Measurements from ENCODE around the gene WRAP73. TPM values are rescaled to one million over a fixed set of nuclear protein-coding genes. Genes with fewer than 3 reads are reported as not detected.
A peak's percentile ranks its signal among the peaks of the same experiment; 100 is the strongest.

The WRAP73 gene
- total RNA-seq, 3 donors from 2014 or later (not counting 1 experiment from before 2014, with no cell fraction given): 27.8 to 35.4 (median 30.1) TPM

GRCh38 chr1:3595949-3596348, 54.0 kb downstream of the WRAP73 start:
- intact Hi-C loops (cut with micrococcal nuclease): no loop called here
- Histone ChIP-seq H3K9me3 (ENCODE audit: control insufficient read depth, insufficient read depth, low read length) (no peaks in the 10 kb centered on the region), H3K4me3 (ENCODE audit: low read length) (no peak overlapping the region), H3K4me1 (ENCODE audit: control insufficient read depth, insufficient read depth, low read length) (peaks cover 41% of the 10 kb centered on the region), H3K36me3 (ENCODE audit: control insufficient read depth, insufficient read depth, low read length) (no peaks in the 10 kb centered on the region), H3K27ac (ENCODE audit: low read length) (no peak overlapping the region), H3K27me3 (ENCODE audit: control insufficient read depth, insufficient read depth, low read length) (no peaks in the 10 kb centered on the region)
- WGBS (ENCODE audit: insufficient coverage): 90% methylated on average over 7 of the region's 7 CpGs
- ATAC-seq (no peak), DNase-seq (no peak)
- Mint-ChIP-seq H3K27me3 (ENCODE audit: low read depth in 2 of 2) (no peaks in the 10 kb centered on the region), H3K36me3 (no peaks in the 10 kb centered on the region), H3K9me3 (no peaks in the 10 kb centered on the region), H3K4me3 (no peak overlapping the region), H3K27ac (peak overlapping the region in 1 of 2 donors; percentile 85), H3K4me1 (peaks cover 28 to 52% of the 10 kb centered on the region in 2 donors)
- TF ChIP-seq CTCF (IDR thresholded peaks at IDR 0.05): no peak

GRCh38 chr1:3594706-3595377, 55.1 kb downstream of the WRAP73 start:
- Mint-ChIP-seq H3K27ac (no peak overlapping the region), H3K4me1 (peaks cover 28 to 47% of the 10 kb centered on the region in 2 donors), H3K9me3 (no peaks in the 10 kb centered on the region), H3K4me3 (no peak overlapping the region), H3K27me3 (ENCODE audit: low read depth in 2 of 2) (no peaks in the 10 kb centered on the region), H3K36me3 (no peaks in the 10 kb centered on the region)
- H3K9me3 ChIP-seq (ENCODE audit: control insufficient read depth, insufficient read depth, low read length): no peaks in the 10 kb centered on the region
- no peak for DNase-seq
- no peak overlapping the region for H3K27ac ChIP-seq (ENCODE audit: low read length)
- no peak for TF ChIP-seq CTCF (IDR thresholded peaks at IDR 0.05)
- H3K4me1 ChIP-seq (ENCODE audit: control insufficient read depth, insufficient read depth, low read length): peaks cover 33% of the 10 kb centered on the region
- H3K36me3 ChIP-seq (ENCODE audit: control insufficient read depth, insufficient read depth, low read length): no peaks in the 10 kb centered on the region
- ATAC-seq: no peak
- 90% methylated on average over 31 of the region's 31 CpGs for WGBS (ENCODE audit: insufficient coverage)
- intact Hi-C loops (cut with micrococcal nuclease): no loop called here
- H3K4me3 ChIP-seq (ENCODE audit: low read length): no peak overlapping the region
- H3K27me3 ChIP-seq (ENCODE audit: control insufficient read depth, insufficient read depth, low read length): no peaks in the 10 kb centered on the region

- 49% methylated on average over 10 of the region's 10 CpGs for WGBS (ENCODE audit: insufficient coverage)
- Mint-ChIP-seq H3K9me3 (no peaks in the 10 kb centered on the region), H3K27me3 (ENCODE audit: low read depth in 2 of 2) (no peaks in the 10 kb centered on the region), H3K27ac (peak overlapping the region in 1 of 2 donors; percentile 64), H3K4me3 (no peak overlapping the region), H3K36me3 (no peaks in the 10 kb centered on the region), H3K4me1 (peaks cover 18 to 45% of the 10 kb centered on the region in 2 donors)
- H3K36me3 ChIP-seq (ENCODE audit: control insufficient read depth, insufficient read depth, low read length): no peaks in the 10 kb centered on the region
- H3K4me3 ChIP-seq (ENCODE audit: low read length): no peak overlapping the region
- TF ChIP-seq CTCF (IDR thresholded peaks at IDR 0.05): no peak
- H3K27me3 ChIP-seq (ENCODE audit: control insufficient read depth, insufficient read depth, low read length): no peaks in the 10 kb centered on the region
- intact Hi-C loops (cut with micrococcal nuclease): no loop called here
- no peak overlapping the region for H3K27ac ChIP-seq (ENCODE audit: low read length)
- DNase-seq (no peak), ATAC-seq (no peak)
- peaks cover 22% of the 10 kb centered on the region for H3K4me1 ChIP-seq (ENCODE audit: control insufficient read depth, insufficient read depth, low read length)
- no peaks in the 10 kb centered on the region for H3K9me3 ChIP-seq (ENCODE audit: control insufficient read depth, insufficient read depth, low read length)
These were observed 56.2 kb downstream of the WRAP73 start for GRCh38 chr1:3593745-3594144.

GRCh38 chr1:3593334-3593733, 56.6 kb downstream of the WRAP73 start:
- DNase-seq (no peak), ATAC-seq (no peak)
- WGBS (ENCODE audit: insufficient coverage): 73% methylated on average over 15 of the region's 17 CpGs
- Mint-ChIP-seq H3K36me3 (no peaks in the 10 kb centered on the region), H3K9me3 (no peaks in the 10 kb centered on the region), H3K4me1 (peaks cover 14 to 42% of the 10 kb centered on the region in 2 donors), H3K27ac (peak overlapping the region in 1 of 2 donors; percentile 64), H3K27me3 (ENCODE audit: low read depth in 2 of 2) (no peaks in the 10 kb centered on the region), H3K4me3 (no peak overlapping the region)
- intact Hi-C loops (cut with micrococcal nuclease): no loop called here
- Histone ChIP-seq H3K36me3 (ENCODE audit: control insufficient read depth, insufficient read depth, low read length) (no peaks in the 10 kb centered on the region), H3K27me3 (ENCODE audit: control insufficient read depth, insufficient read depth, low read length) (no peaks in the 10 kb centered on the region), H3K4me3 (ENCODE audit: low read length) (no peak overlapping the region), H3K4me1 (ENCODE audit: control insufficient read depth, insufficient read depth, low read length) (peaks cover 18% of the 10 kb centered on the region), H3K27ac (ENCODE audit: low read length) (no peak overlapping the region), H3K9me3 (ENCODE audit: control insufficient read depth, insufficient read depth, low read length) (no peaks in the 10 kb centered on the region)
- TF ChIP-seq CTCF (IDR thresholded peaks at IDR 0.05): no peak
